PC-9 (cell line): Measurements from ENCODE around the gene ARHGAP18. TPM values are rescaled to one million over a fixed set of nuclear protein-coding genes. Genes with fewer than 3 reads are reported as not detected.

Experiments
- BruUV-seq: library from RNA; stranded (reverse); fragments of 400-500 nt; replicated peaks from 2 replicates; lab custom pipeline; 2021; lab: Mats Ljungman, UMichigan
- CTCF ChIA-PET: fragments of 300-600 bp; sonication (Branson Sonifier 250); formaldehyde crosslinking; loops from one replicate; lab custom pipeline; 2022; ENCODE audit warnings: antibody characterized with exemption; lab: Charles Lee
- POLR2A ChIA-PET: fragments of 300-600 bp; sonication (Branson Sonifier 250); formaldehyde crosslinking; loops from one replicate; lab custom pipeline; 2022; ENCODE audit warnings: antibody characterized with exemption; ENCODE audit not compliant: unreplicated experiment; lab: Charles Lee
- DNase-seq, 2 experiments: peaks; one replicate each; pipeline versions ENCODE4 v3.0.0 to v3.0.0-alpha.2; 2015 to 2022; ENCODE audit warnings: mixed read lengths in 1 of 2
- H2AFZ ChIP-seq: fragments of 200-600 bp; sonication (generic); 2 replicates; pipeline ENCODE4 v1.8.1; 2017; ENCODE audit warnings: antibody characterized with exemption
- H3F3A ChIP-seq: fragments of 200-600 bp; sonication (generic); 2 replicates; pipeline ENCODE4 v1.8.1; 2017; ENCODE audit warnings: antibody characterized with exemption, mild to moderate bottlenecking, low read depth; ENCODE audit not compliant: insufficient read depth
- H3K27ac ChIP-seq: fragments of 200-600 bp; sonication (generic); 2 replicates; pipeline ENCODE4 v1.6.1; 2016; ENCODE audit warnings: mixed run types
- H3K27me3 ChIP-seq: fragments of 200-600 bp; sonication (generic); 2 replicates; pipeline ENCODE4 v1.6.1; 2016; ENCODE audit warnings: low read depth, mixed run types; ENCODE audit not compliant: insufficient read depth
- H3K36me3 ChIP-seq: fragments of 200-600 bp; sonication (generic); 2 replicates; pipeline ENCODE4 v1.6.1; 2016; ENCODE audit warnings: low read depth, mixed run types
- H3K4me1 ChIP-seq: fragments of 200-600 bp; sonication (generic); replicated peaks from 2 replicates; pipeline ENCODE4 v1.6.1; 2016; ENCODE audit warnings: mixed run types; ENCODE audit not compliant: insufficient read depth
- H3K4me2 ChIP-seq: fragments of 200-600 bp; sonication (generic); 2 replicates; pipeline ENCODE4 v1.6.1; 2017; ENCODE audit warnings: mixed run types
- H3K4me3 ChIP-seq: fragments of 200-600 bp; sonication (generic); 2 replicates; pipeline ENCODE4 v1.6.1; 2016; ENCODE audit warnings: mixed run types
- H3K79me2 ChIP-seq: fragments of 200-600 bp; sonication (generic); 2 replicates; pipeline ENCODE4 v1.6.1; 2017; ENCODE audit warnings: low read depth, mixed run types
- H3K9me2 ChIP-seq: fragments of 200-600 bp; sonication (generic); 2 replicates; pipeline ENCODE4 v1.8.1; 2017; ENCODE audit warnings: mild to moderate bottlenecking; ENCODE audit not compliant: insufficient read depth
- H3K9me3 ChIP-seq: fragments of 200-600 bp; sonication (generic); 2 replicates; pipeline ENCODE4 v1.8.1; 2016; ENCODE audit warnings: low read depth; ENCODE audit not compliant: insufficient read depth
- H4K20me1 ChIP-seq: fragments of 200-600 bp; sonication (generic); 2 replicates; pipeline ENCODE4 v1.8.1; 2017; ENCODE audit not compliant: insufficient read depth
- CTCF ChIP-seq: fragments of 200-600 bp; sonication (generic); conservative IDR thresholded peaks from 2 replicates; pipeline ENCODE4 v1.6.1; 2017; ENCODE audit warnings: mixed run types, antibody characterized with exemption, mild to moderate bottlenecking, moderate library complexity
- EZH2 ChIP-seq: fragments of 200-600 bp; sonication (generic); IDR thresholded peaks from 2 replicates; pipeline ENCODE4 v1.8.0; 2017; ENCODE audit warnings: antibody characterized with exemption, low read depth
- intact Hi-C: fragments of 100-400 bp; cut with micrococcal nuclease; formaldehyde crosslinking; loops from one replicate; pipeline ENCODE4 v1.10.0; 2022; ENCODE audit not compliant: unreplicated experiment
- total RNA-seq: library from RNA; stranded (reverse); gene quantifications from 2 replicates; pipeline ENCODE4 v1.2.3, GENCODE V29; 2021

The ARHGAP18 gene
- total RNA-seq, 1 experiment from 2014 or later = 15.0 TPM

- Histone ChIP-seq H3K4me1 (no peaks in the 10 kb centered on the region), H3K27me3 (no peaks in the 10 kb centered on the region), H3F3A (no peaks in the 10 kb centered on the region), H2AFZ (no peak overlapping the region), H3K79me2 (no peaks in the 10 kb centered on the region), H4K20me1 (no peaks in the 10 kb centered on the region), H3K36me3 (no peaks in the 10 kb centered on the region), H3K4me3 (no peak overlapping the region), H3K27ac (no peak overlapping the region), H3K9me3 (no peaks in the 10 kb centered on the region), H3K9me2 (no peaks in the 10 kb centered on the region), H3K4me2 (no peak overlapping the region)
- no peak for TF ChIP-seq EZH2
- TF ChIP-seq CTCF = no peak
- BruUV-seq = no TSS peak
- intact Hi-C loops = no loop called here
- peak in 1 of 2 experiments; percentile 25 for DNase-seq
- POLR2A ChIA-PET = interaction anchor here (0.7 kb wide), 1 partner anchor 729 kb away, joined by 15 read pairs; no protein-coding TSS in a partner anchor
- CTCF ChIA-PET = interaction anchor here (0.5 to 2.0 kb wide), 6 partner anchors 122 to 1279 kb away, joined by 3 to 7 read pairs (median 4); no protein-coding TSS in a partner anchor
Observed at GRCh38 chr6:129597023-129597713, 112.8 kb downstream of the ARHGAP18 start.

GRCh38 chr6:129596522-129596921 is 113.5 kb downstream of the ARHGAP18 start:
- Histone ChIP-seq H3K4me1 (no peaks in the 10 kb centered on the region), H3F3A (no peaks in the 10 kb centered on the region), H2AFZ (no peak overlapping the region), H3K4me2 (no peak overlapping the region), H3K9me2 (no peaks in the 10 kb centered on the region), H4K20me1 (no peaks in the 10 kb centered on the region), H3K79me2 (no peaks in the 10 kb centered on the region), H3K4me3 (no peak overlapping the region), H3K27ac (no peak overlapping the region), H3K36me3 (no peaks in the 10 kb centered on the region), H3K9me3 (no peaks in the 10 kb centered on the region), H3K27me3 (no peaks in the 10 kb centered on the region)
- TF ChIP-seq CTCF (no peak), EZH2 (no peak)
- no peak for DNase-seq
- CTCF ChIA-PET = interaction anchor here (0.7 kb wide), 1 partner anchor 122 kb away, joined by 3 read pairs; no protein-coding TSS in a partner anchor
- intact Hi-C loops = no loop called here
- no TSS peak for BruUV-seq
- POLR2A ChIA-PET = no interaction called here

- intact Hi-C loops = no loop called here
- H3F3A ChIP-seq = no peaks in the 10 kb centered on the region
- H2AFZ ChIP-seq = no peak overlapping the region
- H3K9me3 ChIP-seq = no peaks in the 10 kb centered on the region
- no peak overlapping the region for H3K4me3 ChIP-seq
- H3K79me2 ChIP-seq = no peaks in the 10 kb centered on the region
- H3K4me1 ChIP-seq = no peaks in the 10 kb centered on the region
- ChIA-PET CTCF (no interaction called here), POLR2A (no interaction called here)
- no peaks in the 10 kb centered on the region for H3K9me2 ChIP-seq
- H4K20me1 ChIP-seq = no peaks in the 10 kb centered on the region
- no peaks in the 10 kb centered on the region for H3K36me3 ChIP-seq
- TF ChIP-seq CTCF = no peak
- TF ChIP-seq EZH2 = no peak
- DNase-seq = no peak
- BruUV-seq = no TSS peak
- no peaks in the 10 kb centered on the region for H3K27me3 ChIP-seq
- no peak overlapping the region for H3K4me2 ChIP-seq
- no peak overlapping the region for H3K27ac ChIP-seq
Observed at GRCh38 chr6:129593233-129593564, 116.8 kb downstream of the ARHGAP18 start.
